Astrocyte (in vitro differentiated cells and primary cell): ENCODE data around the gene HOXB4. TPM values are rescaled to one million over a fixed set of nuclear protein-coding genes. Genes with fewer than 3 reads are reported as not detected.
A peak's percentile ranks its signal among the peaks of the same experiment; 100 is the strongest.

Experiments used
- DNase-seq: peaks from one replicate; pipeline ENCODE4 v3.0.0-alpha.2; 2010; ENCODE audit warnings: low read depth
- FAIRE-seq: peaks from 2 replicates; lab custom pipeline; 2011; peaks lifted over from hg19 to GRCh38; lab: Jason Lieb, UNC
- H2AFZ ChIP-seq: 2 replicates; pipeline ENCODE4 v1.6.0; 2012; ENCODE audit warnings: low read depth, low read length, inconsistent platforms
- H3K27ac ChIP-seq: 2 replicates; pipeline ENCODE4 v1.5.1; 2011; ENCODE audit warnings: low read depth, low read length, inconsistent platforms
- H3K27me3 ChIP-seq: 2 replicates; pipeline ENCODE4 v1.6.0; 2011; ENCODE audit warnings: low read length, inconsistent platforms; ENCODE audit not compliant: insufficient read depth
- H3K36me3 ChIP-seq: 2 replicates; pipeline ENCODE4 v1.5.1; 2011; ENCODE audit warnings: low read length, inconsistent platforms; ENCODE audit not compliant: insufficient read depth
- H3K4me1 ChIP-seq: 2 replicates; pipeline ENCODE4 v1.5.1; 2011; ENCODE audit warnings: low read length, inconsistent platforms; ENCODE audit not compliant: insufficient read depth
- H3K4me2 ChIP-seq: 2 replicates; pipeline ENCODE4 v1.6.0; 2012; ENCODE audit warnings: low read length, inconsistent platforms
- H3K4me3 ChIP-seq: 2 replicates; pipeline ENCODE4 v1.5.1; 2011; ENCODE audit warnings: low read depth, mild to moderate bottlenecking, low read length, inconsistent platforms; ENCODE audit not compliant: insufficient read depth
- H3K79me2 ChIP-seq: 2 replicates; pipeline ENCODE4 v1.6.0; 2012; ENCODE audit warnings: mild to moderate bottlenecking, low read length, inconsistent platforms; ENCODE audit not compliant: insufficient read depth
- H3K9ac ChIP-seq: 2 replicates; pipeline ENCODE4 v1.6.0; 2012; ENCODE audit warnings: mild to moderate bottlenecking, low read length, inconsistent platforms
- H3K9me3 ChIP-seq: 2 replicates; pipeline ENCODE4 v1.5.1; 2012; ENCODE audit warnings: low read depth, mild to moderate bottlenecking, low read length, inconsistent platforms; ENCODE audit not compliant: insufficient read depth
- H4K20me1 ChIP-seq: 2 replicates; pipeline ENCODE4 v1.6.0; 2012; ENCODE audit warnings: low read length, inconsistent platforms; ENCODE audit not compliant: insufficient read depth
- H3K27ac Mint-ChIP-seq: one replicate; pipeline ENCODE4 v1.8.0; 2021; ENCODE audit warnings: mild to moderate bottlenecking, mixed read lengths; ENCODE audit not compliant: unreplicated experiment
- H3K27me3 Mint-ChIP-seq: one replicate; pipeline ENCODE4 v1.8.0; 2021; ENCODE audit warnings: low read depth, mixed read lengths; ENCODE audit not compliant: unreplicated experiment
- H3K36me3 Mint-ChIP-seq: one replicate; pipeline ENCODE4 v1.8.0; 2021; ENCODE audit warnings: low read depth, mixed read lengths; ENCODE audit not compliant: unreplicated experiment
- H3K4me1 Mint-ChIP-seq: one replicate; pipeline ENCODE4 v1.8.0; 2021; ENCODE audit warnings: low read depth, mixed read lengths; ENCODE audit not compliant: unreplicated experiment
- H3K4me3 Mint-ChIP-seq: one replicate; pipeline ENCODE4 v1.8.0; 2021; ENCODE audit warnings: mild to moderate bottlenecking, moderate library complexity, mixed read lengths; ENCODE audit not compliant: unreplicated experiment
- H3K9me3 Mint-ChIP-seq: one replicate; pipeline ENCODE4 v1.8.0; 2021; ENCODE audit warnings: mild to moderate bottlenecking, mixed read lengths; ENCODE audit not compliant: unreplicated experiment
- EZH2 ChIP-seq: IDR thresholded peaks from 2 replicates; pipeline ENCODE4 v1.6.1; 2012; ENCODE audit warnings: mild to moderate bottlenecking, low read length, inconsistent platforms; ENCODE audit not compliant: insufficient read depth
- total RNA-seq: library from RNA; stranded (reverse); gene quantifications from 2 replicates; pipeline ENCODE4 v1.2.1, GENCODE V29; 2021
- TF ChIP-seq, protein P1 (sequence below): IDR thresholded peaks from 2 replicates; pipeline ENCODE4 v1.5.1; 2011; ENCODE audit warnings: low read depth, mild to moderate bottlenecking, inconsistent platforms, low read length, moderate library complexity; ENCODE audit not compliant: insufficient read depth

The HOXB4 gene
- total RNA-seq, 1 donor from 2014 or later, result not detected

DNA sequence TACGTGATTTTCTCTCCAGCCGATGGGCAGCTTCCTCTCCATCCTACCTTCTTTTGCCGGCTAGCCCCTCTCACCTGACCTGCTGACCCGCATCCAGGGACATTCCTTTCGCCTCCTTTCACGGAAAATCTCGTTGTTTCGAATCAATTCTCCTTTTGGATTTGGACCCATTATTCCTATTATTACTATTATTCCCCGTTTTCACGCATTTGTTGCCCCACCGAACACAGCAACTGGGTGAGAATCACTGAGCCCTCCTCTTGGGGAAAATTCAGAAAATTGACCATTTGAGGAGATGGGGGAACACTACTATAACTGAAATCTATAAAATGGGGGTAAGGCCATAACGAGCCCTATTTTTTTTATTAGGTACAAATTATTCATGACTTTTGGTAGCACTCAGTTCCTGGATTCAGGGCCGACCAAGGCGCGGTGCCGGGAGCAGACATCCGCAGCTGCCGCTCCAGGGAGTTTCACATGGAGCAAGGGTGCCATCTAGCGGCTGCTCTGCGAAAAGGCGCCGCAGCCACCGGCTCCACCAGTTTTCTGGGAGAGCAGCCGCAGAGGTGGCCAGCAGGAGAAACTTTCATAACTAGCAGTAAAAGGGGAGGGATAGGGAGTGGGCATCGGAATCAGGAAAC, 40.2 kb upstream of the HOXB4 start:
- H3K9me3 Mint-ChIP-seq, result peaks cover 26% of the 10 kb centered on the region
- H3K36me3 Mint-ChIP-seq, result peaks cover 4% of the 10 kb centered on the region
- Histone ChIP-seq H3K4me1 (peaks cover 2% of the 10 kb centered on the region), H3K27ac (no peak overlapping the region), H3K4me2 (peak overlapping the region; percentile 1), H3K4me3 (no peak overlapping the region), H3K9me3 (peaks cover 8% of the 10 kb centered on the region), H2AFZ (no peak overlapping the region), H3K9ac (no peak overlapping the region), H3K36me3 (no peaks in the 10 kb centered on the region), H3K79me2 (no peaks in the 10 kb centered on the region), H4K20me1 (peaks cover 36% of the 10 kb centered on the region), H3K27me3 (peaks cover 94% of the 10 kb centered on the region)
- H3K27ac Mint-ChIP-seq, result peak overlapping the region; percentile 12
- peaks cover 2% of the 10 kb centered on the region for H3K4me1 Mint-ChIP-seq
- H3K4me3 Mint-ChIP-seq, result peak overlapping the region; percentile 34
- FAIRE-seq (no peak), DNase-seq (peak; percentile 38)
- TF ChIP-seq, protein P1, sequence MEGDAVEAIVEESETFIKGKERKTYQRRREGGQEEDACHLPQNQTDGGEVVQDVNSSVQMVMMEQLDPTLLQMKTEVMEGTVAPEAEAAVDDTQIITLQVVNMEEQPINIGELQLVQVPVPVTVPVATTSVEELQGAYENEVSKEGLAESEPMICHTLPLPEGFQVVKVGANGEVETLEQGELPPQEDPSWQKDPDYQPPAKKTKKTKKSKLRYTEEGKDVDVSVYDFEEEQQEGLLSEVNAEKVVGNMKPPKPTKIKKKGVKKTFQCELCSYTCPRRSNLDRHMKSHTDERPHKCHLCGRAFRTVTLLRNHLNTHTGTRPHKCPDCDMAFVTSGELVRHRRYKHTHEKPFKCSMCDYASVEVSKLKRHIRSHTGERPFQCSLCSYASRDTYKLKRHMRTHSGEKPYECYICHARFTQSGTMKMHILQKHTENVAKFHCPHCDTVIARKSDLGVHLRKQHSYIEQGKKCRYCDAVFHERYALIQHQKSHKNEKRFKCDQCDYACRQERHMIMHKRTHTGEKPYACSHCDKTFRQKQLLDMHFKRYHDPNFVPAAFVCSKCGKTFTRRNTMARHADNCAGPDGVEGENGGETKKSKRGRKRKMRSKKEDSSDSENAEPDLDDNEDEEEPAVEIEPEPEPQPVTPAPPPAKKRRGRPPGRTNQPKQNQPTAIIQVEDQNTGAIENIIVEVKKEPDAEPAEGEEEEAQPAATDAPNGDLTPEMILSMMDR, result peak; percentile 78
- no peak for TF ChIP-seq EZH2
- peaks cover 91% of the 10 kb centered on the region for H3K27me3 Mint-ChIP-seq

DNA sequence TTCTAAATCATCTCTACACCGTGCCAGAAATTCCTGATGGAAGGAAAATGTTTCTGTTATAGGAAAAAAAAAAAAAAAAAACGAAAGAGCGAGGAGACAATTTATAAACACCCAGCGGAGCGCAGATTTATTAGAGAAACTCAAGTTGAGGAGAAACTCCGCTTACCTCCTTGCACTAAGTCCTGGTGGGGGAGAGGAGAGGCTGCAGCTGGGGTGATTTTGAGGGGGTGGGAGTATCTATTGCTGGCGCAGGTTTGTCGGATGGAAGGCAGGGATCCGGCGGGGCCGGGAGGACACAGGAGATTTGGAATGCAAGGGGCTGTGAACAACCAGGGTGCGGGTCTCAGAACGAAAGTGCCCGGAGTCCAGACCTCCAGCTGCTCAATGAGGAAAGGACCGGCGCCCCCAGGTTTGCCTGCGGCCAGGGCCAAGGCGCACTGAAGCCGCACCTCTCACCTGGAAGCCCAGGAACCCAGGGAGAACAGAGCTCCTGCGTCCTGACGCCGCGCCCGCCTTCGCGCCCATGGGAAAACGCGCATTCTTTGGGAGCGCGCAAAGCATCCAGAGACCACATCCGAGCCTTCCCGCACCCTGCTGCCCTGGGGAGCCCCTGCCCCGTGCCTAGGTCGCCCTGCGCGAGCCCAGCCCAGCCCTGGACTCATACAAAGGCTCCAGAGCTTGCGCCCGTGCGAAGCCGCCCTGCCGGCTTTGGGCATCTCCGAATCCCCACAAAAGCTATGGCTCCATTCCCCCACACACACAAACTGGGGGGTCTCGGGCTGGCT, 39.5 kb upstream of the HOXB4 start:
- DNase-seq (no peak), FAIRE-seq (no peak)
- H3K4me1 Mint-ChIP-seq, result peaks cover 2% of the 10 kb centered on the region
- Histone ChIP-seq H3K27me3 (peaks cover 91% of the 10 kb centered on the region), H3K9me3 (peaks cover 8% of the 10 kb centered on the region), H3K27ac (no peak overlapping the region), H2AFZ (no peak overlapping the region), H3K36me3 (no peaks in the 10 kb centered on the region), H3K4me2 (no peak overlapping the region), H4K20me1 (peaks cover 36% of the 10 kb centered on the region), H3K4me1 (peaks cover 2% of the 10 kb centered on the region), H3K4me3 (no peak overlapping the region), H3K79me2 (no peaks in the 10 kb centered on the region), H3K9ac (no peak overlapping the region)
- no peak overlapping the region for H3K4me3 Mint-ChIP-seq
- peak overlapping the region; percentile 34 for H3K27ac Mint-ChIP-seq
- H3K9me3 Mint-ChIP-seq, result peaks cover 28% of the 10 kb centered on the region
- TF ChIP-seq, protein P1, result no peak
- TF ChIP-seq EZH2, result peak; percentile 95
- peaks cover 4% of the 10 kb centered on the region for H3K36me3 Mint-ChIP-seq
- H3K27me3 Mint-ChIP-seq, result peaks cover 88% of the 10 kb centered on the region
